GM21390 (cell line): Measurements from ENCODE around the gene GLB1L3.

Experiments used
- ATAC-seq: cut with Tn5 transposase; IDR thresholded peaks from one replicate; pipeline ENCODE4 v1.9.1; 2021; ENCODE audit not compliant: unreplicated experiment

GLB1L3 gene

GRCh38 chr11:134360050-134360835 is 84.1 kb downstream of the GLB1L3 start:
- peak; percentile 90 for ATAC-seq

DNA sequence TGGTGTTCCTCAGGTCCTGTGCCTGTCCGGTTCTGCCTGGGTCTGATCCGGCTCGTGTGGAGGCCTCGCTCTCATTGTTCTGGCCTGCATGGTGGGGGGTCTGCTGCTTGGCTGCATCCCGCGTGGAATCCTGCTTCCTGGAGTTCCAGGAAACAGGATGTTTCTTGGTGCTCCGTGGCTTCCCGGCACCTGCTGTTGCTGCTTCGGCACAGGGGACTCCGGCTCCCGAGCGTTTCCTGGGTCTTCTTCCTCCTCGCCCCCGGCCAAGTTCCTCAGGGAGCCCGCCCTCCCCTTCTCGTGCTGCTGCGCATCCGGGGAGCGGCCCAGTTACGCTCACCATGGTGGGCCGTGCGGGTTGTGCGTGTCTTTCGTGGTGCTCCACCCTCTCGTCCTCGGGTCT is 85.5 kb downstream of the GLB1L3 start:
- no peak for ATAC-seq

GRCh38 chr11:134362192-134362901 is 86.2 kb downstream of the GLB1L3 start:
- ATAC-seq, result no peak

- ATAC-seq, result no peak
Observed at GRCh38 chr11:134363161-134363560, 87.0 kb downstream of the GLB1L3 start.

DNA sequence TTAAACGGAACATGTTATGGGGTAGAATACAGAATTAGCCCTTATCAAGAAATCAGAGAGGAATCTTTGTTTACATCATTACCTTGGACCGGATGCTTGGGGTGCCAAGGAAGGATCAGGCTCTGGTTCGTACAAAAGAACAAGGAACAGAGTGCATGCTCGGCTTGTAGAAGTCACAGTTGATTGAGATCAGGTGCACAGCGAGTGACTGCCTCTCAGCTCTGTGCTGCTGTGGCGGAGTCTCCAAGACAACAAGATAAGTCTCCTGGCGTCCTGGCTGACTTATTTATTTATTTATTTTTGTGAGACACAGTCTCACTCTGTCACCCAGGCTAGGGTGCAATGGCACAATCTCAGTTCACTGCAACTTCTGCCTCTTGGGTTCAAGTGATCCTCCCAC is 87.4 kb downstream of the GLB1L3 start:
- no peak for ATAC-seq

- no peak for ATAC-seq
Observed at GRCh38 chr11:134364261-134364660, 88.1 kb downstream of the GLB1L3 start.

- no peak for ATAC-seq
Observed at GRCh38 chr11:134365011-134365925, 89.1 kb downstream of the GLB1L3 start.

- no peak for ATAC-seq
Observed at GRCh38 chr11:134366254-134366653, 90.1 kb downstream of the GLB1L3 start.

DNA sequence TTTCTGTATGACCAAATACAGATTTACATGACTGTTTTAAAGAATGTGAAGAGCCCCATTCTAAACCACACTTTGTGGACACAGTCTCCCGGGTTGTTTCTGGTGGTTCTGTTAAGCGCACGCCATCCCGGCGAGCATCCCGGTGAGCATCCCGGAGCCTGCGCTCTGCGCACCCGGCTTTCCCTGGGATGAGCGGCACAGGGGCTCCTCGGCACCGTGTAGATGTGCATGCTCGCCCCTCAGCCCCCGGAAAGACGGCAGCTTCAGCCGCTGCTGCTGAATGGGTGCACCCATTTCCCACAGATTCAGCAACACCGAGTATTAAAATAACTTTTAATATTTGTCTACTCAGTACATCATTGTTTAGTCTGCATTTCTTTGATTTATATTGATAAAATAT is 91.6 kb downstream of the GLB1L3 start:
- ATAC-seq, result no peak
